Measurements from ENCODE around the gene EFHD2.

EFHD2 gene

DNA sequence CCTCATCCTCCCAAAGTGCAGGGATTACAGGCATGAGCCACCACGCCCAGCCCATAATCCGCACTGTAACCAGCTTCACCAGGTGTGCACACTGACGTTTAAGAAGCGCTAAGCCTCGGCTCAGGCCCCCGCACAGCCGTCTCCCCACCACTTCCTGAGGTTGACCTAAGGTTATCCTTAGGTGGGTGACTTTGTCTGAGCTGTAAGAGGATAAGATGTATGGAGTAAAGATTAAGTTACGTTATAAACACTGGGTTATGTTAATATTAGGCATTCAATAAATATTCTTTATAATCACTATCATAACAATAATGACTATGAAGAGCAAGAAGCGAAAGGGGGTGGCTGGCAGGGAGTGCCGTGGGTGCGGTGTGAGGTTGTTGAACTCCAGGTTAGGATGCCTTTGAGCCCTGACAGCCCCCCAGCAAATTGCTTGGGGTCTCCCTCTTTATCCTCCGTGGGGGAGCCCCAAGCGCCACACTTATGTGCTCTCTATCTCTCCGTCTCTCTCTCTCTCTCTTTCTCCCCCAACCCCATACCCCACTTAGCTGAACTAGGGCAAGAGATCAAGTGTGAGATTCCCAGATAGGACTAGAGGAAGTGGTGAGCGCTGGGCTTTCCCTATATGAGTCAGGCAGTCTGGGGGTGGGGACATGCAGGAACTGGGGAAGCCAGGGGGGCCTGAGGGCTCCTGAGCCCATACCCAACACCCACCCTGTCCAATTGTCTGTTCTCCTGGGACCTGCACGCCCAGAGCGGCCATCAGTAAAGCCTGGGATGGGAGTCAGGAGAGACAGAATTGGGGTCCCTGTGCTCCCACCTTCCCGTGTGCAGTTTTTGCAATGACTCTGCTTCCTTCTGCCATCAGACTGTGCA is 7.6 kb downstream of the EFHD2 start:
- no peaks in the 10 kb centered on the region for H3F3A ChIP-seq (ENCODE audit: insufficient read depth)
- no peak overlapping the region for H3K4me3 ChIP-seq (ENCODE audit: insufficient read depth, low read length, poor library complexity, severe bottlenecking)
- no peaks in the 10 kb centered on the region for H3K27me3 ChIP-seq (ENCODE audit: low read length)
- H3K9ac ChIP-seq (ENCODE audit: low read length) = no peak overlapping the region
- no peaks in the 10 kb centered on the region; the same call in 1 of the 2 replicates for H4K20me1 ChIP-seq (ENCODE audit: low read depth, low read length)
- no peak for TF ChIP-seq EZH2phosphoT487 (conservative IDR thresholded peaks at IDR 0.05; ENCODE audit: low read length)
- TF ChIP-seq, protein P1, sequence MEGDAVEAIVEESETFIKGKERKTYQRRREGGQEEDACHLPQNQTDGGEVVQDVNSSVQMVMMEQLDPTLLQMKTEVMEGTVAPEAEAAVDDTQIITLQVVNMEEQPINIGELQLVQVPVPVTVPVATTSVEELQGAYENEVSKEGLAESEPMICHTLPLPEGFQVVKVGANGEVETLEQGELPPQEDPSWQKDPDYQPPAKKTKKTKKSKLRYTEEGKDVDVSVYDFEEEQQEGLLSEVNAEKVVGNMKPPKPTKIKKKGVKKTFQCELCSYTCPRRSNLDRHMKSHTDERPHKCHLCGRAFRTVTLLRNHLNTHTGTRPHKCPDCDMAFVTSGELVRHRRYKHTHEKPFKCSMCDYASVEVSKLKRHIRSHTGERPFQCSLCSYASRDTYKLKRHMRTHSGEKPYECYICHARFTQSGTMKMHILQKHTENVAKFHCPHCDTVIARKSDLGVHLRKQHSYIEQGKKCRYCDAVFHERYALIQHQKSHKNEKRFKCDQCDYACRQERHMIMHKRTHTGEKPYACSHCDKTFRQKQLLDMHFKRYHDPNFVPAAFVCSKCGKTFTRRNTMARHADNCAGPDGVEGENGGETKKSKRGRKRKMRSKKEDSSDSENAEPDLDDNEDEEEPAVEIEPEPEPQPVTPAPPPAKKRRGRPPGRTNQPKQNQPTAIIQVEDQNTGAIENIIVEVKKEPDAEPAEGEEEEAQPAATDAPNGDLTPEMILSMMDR (IDR thresholded peaks at IDR 0.05; ENCODE audit: insufficient read depth, low read length, poor library complexity, severe bottlenecking) = no peak
- H3K27ac ChIP-seq (ENCODE audit: low read depth, low read length) = no peak overlapping the region
- peaks cover 13% of the 10 kb centered on the region; the same call in 1 of the 2 replicates for H3K79me2 ChIP-seq (ENCODE audit: insufficient read depth, low read length)
- no peak overlapping the region for H3K4me2 ChIP-seq (ENCODE audit: low read depth, low read length, poor library complexity, severe bottlenecking)
- H3K9me3 ChIP-seq (ENCODE audit: insufficient read depth, low read length) = no peaks in the 10 kb centered on the region
- H3K9me2 ChIP-seq (replicated peaks; ENCODE audit: insufficient read depth, low read length) = no peaks in the 10 kb centered on the region
- H2AFZ ChIP-seq (ENCODE audit: low read depth, low read length, severe bottlenecking) = no peak overlapping the region
- H3K36me3 ChIP-seq (ENCODE audit: low read length) = no peaks in the 10 kb centered on the region

GRCh38 chr1:15418806-15419515 is 9.3 kb downstream of the EFHD2 start:
- no peak overlapping the region for H2AFZ ChIP-seq (ENCODE audit: low read depth, low read length, severe bottlenecking)
- H3K9me3 ChIP-seq (ENCODE audit: insufficient read depth, low read length) = no peaks in the 10 kb centered on the region
- H3K36me3 ChIP-seq (ENCODE audit: low read length) = no peaks in the 10 kb centered on the region
- no peaks in the 10 kb centered on the region; the same call in 1 of the 2 replicates for H4K20me1 ChIP-seq (ENCODE audit: low read depth, low read length)
- no peaks in the 10 kb centered on the region for H3K9me2 ChIP-seq (replicated peaks; ENCODE audit: insufficient read depth, low read length)
- no peaks in the 10 kb centered on the region for H3K27me3 ChIP-seq (ENCODE audit: low read length)
- H3K4me2 ChIP-seq (ENCODE audit: low read depth, low read length, poor library complexity, severe bottlenecking) = no peak overlapping the region
- no peak overlapping the region for H3K9ac ChIP-seq (ENCODE audit: low read length)
- peaks cover 20% of the 10 kb centered on the region; the same call in 1 of the 2 replicates for H3K79me2 ChIP-seq (ENCODE audit: insufficient read depth, low read length)
- no peaks in the 10 kb centered on the region for H3F3A ChIP-seq (ENCODE audit: insufficient read depth)
- H3K4me3 ChIP-seq (ENCODE audit: insufficient read depth, low read length, poor library complexity, severe bottlenecking) = no peak overlapping the region
- no peak overlapping the region for H3K27ac ChIP-seq (ENCODE audit: low read depth, low read length)
- TF ChIP-seq, protein P1 (IDR thresholded peaks at IDR 0.05; ENCODE audit: insufficient read depth, low read length, poor library complexity, severe bottlenecking) = no peak
- no peak for TF ChIP-seq EZH2phosphoT487 (conservative IDR thresholded peaks at IDR 0.05; ENCODE audit: low read length)

GRCh38 chr1:15420853-15421465 is 11.3 kb downstream of the EFHD2 start:
- H3K4me2 ChIP-seq (ENCODE audit: low read depth, low read length, poor library complexity, severe bottlenecking) = no peak overlapping the region
- no peaks in the 10 kb centered on the region; the same call in 1 of the 2 replicates for H4K20me1 ChIP-seq (ENCODE audit: low read depth, low read length)
- H3K9me3 ChIP-seq (ENCODE audit: insufficient read depth, low read length) = no peaks in the 10 kb centered on the region
- TF ChIP-seq EZH2phosphoT487 (conservative IDR thresholded peaks at IDR 0.05; ENCODE audit: low read length) = no peak
- TF ChIP-seq, protein P1 (IDR thresholded peaks at IDR 0.05; ENCODE audit: insufficient read depth, low read length, poor library complexity, severe bottlenecking) = no peak
- peaks cover 20% of the 10 kb centered on the region; the same call in 1 of the 2 replicates for H3K79me2 ChIP-seq (ENCODE audit: insufficient read depth, low read length)
- H3K27ac ChIP-seq (ENCODE audit: low read depth, low read length) = no peak overlapping the region
- H3K9me2 ChIP-seq (replicated peaks; ENCODE audit: insufficient read depth, low read length) = no peaks in the 10 kb centered on the region
- H3K4me3 ChIP-seq (ENCODE audit: insufficient read depth, low read length, poor library complexity, severe bottlenecking) = no peak overlapping the region
- H3F3A ChIP-seq (ENCODE audit: insufficient read depth) = no peaks in the 10 kb centered on the region
- H3K36me3 ChIP-seq (ENCODE audit: low read length) = no peaks in the 10 kb centered on the region
- no peak overlapping the region for H3K9ac ChIP-seq (ENCODE audit: low read length)
- no peak overlapping the region for H2AFZ ChIP-seq (ENCODE audit: low read depth, low read length, severe bottlenecking)
- no peaks in the 10 kb centered on the region for H3K27me3 ChIP-seq (ENCODE audit: low read length)
